HG03097 (cell line): ENCODE results near the gene CDK5R2.

Experiments used
- ATAC-seq: cut with Tn5 transposase; IDR thresholded peaks from one replicate; pipeline ENCODE4 v1.9.1; 2021; ENCODE audit not compliant: unreplicated experiment, low FRiP score

The CDK5R2 gene

DNA sequence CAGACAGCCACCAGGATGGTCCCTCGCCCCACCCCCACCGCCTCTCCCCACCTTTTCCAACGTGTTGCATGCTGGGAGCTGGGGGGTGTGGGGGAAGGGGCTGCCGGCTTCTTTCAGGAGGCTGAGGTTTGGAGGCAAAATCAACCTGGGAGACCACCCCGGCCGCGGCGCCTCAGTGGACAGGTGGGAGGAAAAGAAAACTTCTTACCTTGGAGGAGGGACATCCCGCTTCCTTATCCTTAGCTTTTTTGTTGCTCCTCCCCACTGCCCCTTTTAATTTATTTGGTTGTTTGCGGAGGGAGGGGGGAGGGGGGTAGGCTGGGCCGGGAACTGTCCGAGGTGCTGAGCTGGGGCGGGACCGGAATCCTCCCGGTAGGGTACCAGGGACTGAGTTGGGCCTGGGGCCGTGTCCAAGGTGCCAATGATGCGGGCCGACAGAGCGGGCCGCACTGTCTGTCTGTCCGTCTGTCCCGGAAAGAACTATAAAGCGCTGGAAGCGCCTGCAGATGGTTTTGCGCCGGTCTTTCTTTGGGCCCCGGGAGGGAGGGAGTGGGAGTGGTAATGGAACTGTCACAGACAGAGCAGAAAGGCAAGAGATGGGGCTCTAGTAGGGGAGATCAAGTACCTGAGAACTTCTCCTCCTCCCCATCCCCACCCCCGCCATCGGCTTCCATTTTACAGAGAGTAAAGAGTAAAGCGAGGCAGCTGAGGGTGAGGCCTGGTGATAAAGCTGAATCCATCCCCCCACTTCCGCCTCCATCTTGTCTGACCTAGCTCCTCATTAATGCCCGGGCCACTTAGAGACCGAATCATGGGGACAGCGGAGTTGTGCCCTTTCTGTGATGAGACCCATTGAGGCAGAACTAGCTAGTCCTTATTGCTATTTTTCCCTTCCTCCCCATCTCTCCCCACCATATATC is 2.4 kb downstream of the CDK5R2 start:
- ATAC-seq = no peak

DNA sequence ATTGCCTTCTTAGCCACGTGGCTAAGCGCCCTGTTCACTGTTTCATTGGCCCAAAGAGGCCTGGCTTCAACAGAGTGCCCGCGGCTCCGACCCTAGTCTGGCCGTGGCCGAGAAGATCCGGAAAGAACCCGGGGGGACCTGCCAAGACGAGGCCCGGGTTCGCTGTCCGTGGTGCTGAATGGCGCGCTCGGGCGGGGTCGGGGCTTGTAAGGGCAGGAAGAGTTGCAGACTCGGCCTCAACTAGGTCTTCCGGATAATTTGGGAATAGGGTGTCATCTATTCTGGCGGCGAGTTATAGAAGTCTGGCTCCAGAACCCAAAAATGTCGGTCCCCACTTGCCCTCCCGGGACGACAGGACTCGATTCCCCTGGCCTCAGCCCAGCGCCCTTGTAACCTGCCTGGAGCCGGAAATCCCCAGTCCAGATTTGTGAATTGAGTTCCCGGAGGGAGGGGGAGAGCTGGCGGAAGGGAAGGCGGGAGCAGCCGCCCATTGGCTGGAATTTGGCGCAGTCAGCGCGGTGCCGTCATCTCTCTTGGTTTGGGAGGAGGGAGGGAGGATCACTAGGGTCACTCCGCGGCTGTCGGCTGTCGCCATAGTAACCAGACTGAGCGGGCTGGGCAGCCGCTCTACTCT is 3.5 kb downstream of the CDK5R2 start:
- ATAC-seq = no peak

DNA sequence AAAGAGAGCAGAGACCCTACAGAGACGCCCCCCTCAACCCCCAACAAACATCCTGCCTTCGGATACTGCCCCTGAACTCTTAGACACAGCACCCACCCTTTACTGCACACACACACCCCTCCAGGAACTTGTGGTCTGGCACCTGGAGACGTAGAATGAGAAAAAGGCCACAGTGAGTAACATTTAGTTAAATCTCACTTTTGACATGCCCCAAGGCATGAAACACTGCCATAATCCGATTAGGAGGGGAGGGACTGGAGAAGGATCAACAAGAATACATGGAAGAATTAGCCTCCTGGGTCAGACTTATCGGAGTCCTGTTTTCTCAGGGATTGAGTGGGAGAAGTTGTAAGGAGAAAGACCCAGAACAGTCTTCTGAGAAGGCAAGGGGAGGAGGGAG is 4.1 kb downstream of the CDK5R2 start:
- ATAC-seq = no peak

DNA sequence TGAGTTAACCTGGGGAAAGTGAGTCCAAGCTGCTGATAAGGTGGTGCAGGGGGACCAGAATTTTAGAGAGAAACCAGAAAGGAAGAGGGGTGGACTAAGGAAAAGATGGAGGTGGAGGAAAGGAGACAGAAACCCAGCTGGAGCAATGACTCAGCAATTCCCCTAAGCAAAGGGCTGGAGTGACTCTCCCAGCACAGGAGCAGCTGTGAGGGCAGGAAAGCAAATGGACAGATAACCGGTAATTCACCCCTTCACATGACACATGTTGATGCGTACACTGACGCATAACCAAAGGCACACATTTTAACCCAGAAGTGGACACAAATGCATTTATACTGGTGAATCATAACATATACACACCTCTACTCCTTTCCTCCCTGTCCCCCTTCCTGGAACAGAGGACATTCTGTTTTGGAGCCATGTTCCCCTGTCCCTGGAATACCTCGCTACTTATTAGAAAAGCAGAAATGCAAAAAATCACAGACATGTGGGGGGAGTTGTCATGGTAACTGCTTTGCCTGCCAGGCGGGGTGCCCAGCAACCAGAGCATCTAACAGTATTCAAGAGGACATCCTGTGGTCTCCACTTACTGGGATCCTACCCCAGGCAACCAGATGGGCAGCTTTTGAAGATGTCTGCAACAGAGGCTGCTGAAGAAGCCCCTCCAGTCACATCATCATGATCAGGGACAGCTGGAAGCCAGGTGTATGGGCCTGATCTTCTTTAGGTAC is 4.7 kb downstream of the CDK5R2 start:
- no peak for ATAC-seq

DNA sequence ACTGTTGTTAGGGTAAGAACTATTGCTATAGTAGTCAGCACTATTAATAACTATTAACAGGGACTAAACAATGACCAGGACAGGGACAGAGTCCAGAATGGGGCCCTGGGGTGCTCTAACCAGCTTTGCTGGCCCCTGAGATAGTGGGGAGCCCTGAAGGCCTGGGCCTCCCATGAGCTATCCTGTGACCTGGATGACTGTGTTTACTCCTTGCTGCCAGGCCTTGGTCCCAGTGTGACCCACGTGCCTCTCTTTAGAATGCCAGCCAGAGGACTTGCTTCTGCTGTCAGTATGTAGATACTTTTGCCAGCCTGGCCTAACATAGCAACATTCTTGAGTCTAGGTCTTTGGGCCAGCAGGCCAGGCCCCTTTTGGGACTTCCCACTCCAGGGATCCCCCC is 11.4 kb downstream of the CDK5R2 start:
- ATAC-seq = no peak

DNA sequence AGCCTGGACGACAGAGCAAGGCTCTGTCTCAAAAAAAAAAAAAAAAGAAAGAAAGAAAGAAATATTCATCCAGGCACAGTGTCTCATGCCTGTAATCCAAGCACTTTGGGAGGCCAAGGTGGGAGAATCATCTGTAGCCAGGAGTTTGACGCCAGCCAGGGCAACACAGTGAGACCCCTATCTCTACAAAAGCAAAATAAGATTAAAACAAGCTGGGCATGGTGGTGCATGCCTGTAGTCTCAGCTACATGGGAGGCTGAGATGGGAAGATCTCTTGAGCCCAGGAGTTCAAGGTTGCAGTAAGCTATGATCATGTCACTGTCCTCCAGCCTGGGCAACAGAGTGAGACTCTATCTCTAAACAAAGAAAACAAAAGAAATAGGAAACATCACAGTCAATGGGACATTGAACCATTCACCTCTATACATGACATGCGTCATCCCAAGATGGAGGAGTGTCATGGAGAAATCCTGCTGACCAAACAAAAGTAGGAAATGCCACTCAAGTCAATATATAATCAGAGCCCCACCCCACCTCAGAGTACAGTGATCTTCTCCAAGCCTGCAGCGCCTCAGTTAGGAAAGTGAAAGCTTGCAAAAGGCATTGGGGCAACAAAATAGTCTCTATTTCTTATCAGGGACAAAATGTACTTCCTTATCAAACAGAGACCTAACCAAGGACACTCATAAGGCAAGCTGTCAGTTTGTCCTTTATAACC is 15.8 kb downstream of the CDK5R2 start:
- ATAC-seq = no peak

DNA sequence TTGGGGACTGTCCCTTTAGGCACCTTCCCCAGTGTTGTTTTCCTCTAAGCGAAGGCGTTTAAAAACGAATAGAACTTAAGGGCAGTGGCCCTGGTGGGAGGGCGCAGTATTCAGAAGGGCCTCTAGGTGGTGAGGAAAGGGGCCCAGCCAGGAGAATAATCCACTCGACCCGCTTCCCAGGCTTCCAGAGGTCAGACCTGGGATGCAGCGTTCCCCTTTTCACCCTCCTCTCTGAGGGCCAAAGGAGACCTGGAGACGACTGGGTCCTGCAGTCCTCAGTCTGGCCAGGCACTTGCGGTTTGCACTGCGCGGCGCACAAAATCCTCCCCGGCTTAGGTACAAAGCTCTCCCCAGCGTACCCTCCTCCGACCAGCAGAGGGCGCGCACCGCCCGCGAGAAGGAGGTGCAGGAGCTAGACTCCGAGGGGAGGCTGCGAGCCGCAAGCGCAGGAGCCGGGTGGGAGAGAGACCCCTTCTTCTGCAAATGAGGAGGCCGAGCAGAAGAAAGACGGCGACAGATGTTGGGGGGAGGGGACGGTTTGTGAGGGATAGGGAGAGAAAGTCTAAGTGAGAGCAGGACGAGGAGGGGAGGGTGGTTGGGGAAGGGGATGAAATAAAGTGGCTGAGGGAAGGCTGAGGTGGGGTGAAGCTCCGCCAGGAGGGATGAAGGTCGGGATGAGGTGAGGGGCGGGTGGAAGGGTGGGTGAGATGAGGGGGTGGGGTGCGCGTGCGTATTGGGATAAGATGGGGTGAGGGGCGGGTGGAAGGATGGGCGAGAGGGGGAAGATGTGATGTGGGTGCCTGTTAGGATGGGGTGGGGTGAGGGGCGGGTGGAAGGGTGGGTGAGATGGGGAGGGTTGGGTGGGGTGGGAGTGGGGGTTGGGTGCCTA is 20.6 kb downstream of the CDK5R2 start:
- peak; percentile 70 for ATAC-seq

DNA sequence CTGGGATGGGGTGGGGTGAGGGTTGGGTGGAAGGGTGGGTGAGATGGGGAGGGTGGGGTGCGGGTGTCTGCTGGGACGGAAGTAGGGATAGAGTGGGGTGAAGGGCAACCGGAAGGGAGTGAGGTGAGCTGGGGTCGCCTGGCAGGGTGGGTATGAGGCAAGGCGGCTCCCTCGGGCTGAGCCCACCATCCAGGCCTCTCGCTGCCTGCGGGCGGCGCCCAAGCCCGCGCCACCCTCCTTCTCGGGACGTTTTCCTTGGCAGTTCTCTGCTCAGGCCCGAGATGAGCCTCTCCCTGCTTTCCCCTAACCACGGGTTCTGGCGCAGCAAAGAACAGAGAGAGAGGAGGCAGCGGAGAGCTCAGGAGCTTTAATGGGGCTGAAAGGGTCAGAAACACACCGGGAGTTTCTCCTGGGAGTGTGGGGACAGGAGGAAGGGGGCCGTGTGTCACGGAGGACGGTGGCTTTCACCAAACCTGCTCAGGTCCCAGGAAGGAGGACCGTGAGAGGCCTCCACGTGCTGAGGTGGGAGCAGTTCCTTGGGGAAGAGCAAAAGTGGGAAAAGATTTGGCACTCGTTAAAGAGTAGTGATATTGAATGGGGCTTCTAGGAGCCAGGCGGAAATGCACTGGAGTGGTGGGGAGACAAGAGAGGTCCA is 21.4 kb downstream of the CDK5R2 start:
- no peak for ATAC-seq

DNA sequence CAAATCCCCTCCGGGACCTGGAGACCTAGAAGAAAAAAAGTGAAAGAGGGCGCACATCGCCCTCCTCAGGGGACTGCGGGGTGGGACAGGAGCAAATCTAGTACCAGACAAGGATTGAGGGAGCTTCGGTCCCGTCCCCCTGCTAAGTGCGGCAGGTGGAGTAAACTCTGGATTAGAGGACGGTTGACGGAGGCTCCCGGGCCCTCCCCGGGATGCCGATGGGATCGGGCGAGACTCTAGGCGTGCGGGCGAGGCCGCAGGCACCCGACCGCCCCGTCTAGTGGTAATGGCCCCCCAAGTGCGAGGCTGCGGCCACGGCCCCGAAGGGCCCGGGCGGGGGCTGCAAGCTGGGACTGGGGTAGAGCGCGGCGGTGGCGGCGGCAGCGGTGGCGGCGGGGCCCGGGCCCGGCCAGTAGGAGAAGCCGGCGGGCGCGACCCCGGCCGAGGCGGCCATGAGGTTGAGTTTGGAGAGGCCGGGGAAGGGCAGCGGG is 22.0 kb downstream of the CDK5R2 start:
- ATAC-seq = no peak

DNA sequence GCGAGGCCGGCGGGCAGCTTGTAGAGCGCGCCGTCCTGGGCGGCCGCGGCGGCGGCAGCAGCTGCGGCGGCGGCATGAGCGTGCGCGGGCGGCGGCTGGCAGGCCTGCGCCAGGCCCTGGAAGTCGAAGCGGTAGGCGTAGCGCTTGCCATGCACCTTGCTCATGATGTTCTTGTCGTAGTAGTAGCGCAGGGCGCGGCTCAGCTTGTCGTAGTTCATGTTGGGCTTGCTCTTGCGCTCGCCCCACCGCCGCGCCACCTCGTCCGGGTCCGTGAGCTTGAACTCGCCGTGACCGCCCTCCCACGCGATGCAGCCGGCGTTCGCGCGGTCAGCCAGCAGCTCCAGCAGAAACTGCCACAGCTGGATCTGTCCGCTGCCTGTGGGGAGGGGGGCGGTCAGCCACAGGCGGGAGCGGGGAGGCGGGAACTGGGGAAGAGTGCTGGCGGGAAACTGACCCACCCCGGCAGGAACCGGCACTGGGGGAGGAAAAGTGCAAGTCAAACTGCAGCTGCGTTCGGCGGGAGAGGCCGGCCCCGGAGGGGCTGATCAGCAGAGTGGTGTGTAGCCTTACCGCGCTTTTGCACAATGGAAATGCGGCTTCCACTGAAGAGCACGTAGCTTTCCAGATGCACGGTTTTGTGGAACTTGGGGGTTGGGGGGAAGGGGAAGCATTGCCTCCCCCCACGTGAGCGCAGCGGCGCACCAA is 22.6 kb downstream of the CDK5R2 start:
- no peak for ATAC-seq

DNA sequence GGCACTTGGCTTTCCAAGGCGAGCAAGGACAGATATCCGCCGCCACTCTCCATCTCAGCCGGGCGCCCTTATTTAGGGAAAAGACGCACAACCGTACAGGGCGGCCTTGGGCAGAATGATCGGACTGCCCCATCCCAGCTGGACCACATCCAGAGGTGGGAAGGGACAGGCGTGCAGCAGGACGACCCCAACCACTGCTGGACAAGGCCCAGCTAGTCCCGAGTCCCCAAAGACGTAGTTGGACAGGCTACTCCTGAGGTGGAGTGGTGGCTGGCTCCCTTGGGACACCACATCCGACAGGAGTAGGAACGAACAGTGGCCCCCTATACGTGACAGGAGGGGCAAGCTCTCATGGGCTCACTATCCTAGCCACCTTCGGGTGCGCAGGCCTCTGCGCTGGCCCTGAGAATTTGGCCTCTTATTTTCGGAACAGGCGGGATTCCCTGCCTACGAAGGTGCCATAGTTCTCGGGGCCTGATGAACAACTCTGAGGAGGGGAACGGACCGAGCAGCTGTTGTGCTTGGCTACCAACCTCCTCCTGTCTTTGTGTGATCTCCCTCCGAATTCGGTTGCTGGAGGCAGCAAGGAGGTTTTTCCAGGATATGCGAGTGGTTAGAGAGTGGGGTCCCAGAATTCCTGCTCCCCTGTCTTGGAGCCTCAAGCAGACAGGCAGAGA is 23.3 kb downstream of the CDK5R2 start:
- no peak for ATAC-seq

DNA sequence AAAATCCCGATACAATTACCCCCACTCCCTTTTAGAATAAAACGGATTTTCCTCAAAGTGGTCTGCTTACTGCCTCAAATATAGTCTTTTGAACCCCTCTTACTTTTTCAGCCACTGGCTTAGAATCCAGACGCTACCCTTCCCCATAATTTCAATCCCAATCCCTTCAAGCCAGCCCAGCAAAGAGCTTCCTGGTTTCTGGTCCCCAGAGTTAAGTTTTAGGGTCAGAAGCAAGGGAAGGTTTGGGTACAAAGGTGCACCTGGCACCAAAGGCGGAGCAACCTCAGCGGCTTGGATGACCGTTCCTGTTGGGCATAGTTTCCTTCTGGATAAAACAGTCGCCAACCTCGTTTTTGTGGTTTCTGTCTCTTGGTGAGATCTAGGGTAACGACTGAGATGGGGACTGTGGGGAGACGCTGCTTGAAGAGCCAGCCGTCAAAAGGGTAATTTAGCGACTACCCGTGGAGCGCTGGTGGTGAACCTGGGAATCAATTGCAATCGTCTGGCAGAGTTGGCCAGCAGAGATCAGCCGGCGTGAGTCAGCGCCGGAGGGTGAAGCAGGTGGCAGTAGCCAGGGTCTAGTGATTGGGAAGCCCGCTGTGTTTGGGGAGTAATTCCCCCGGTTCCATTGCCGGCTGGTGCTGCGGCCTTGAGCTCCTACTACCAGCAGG is 23.9 kb downstream of the CDK5R2 start:
- no peak for ATAC-seq

DNA sequence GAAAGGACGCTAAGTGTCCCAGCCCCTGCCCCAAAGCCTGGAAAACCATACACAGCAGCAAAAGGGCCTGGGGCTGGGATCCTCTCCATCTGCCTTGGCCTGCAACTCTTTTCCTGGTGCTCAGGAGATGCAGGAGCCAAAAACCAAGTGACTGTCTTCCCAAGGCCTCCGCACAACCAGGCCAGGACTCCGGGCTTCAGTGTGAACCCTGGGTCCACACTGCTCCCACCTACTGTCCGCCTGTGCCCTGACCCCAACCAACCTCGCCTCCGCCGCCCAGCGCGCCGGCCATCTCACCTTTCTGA is 24.4 kb downstream of the CDK5R2 start:
- no peak for ATAC-seq

DNA sequence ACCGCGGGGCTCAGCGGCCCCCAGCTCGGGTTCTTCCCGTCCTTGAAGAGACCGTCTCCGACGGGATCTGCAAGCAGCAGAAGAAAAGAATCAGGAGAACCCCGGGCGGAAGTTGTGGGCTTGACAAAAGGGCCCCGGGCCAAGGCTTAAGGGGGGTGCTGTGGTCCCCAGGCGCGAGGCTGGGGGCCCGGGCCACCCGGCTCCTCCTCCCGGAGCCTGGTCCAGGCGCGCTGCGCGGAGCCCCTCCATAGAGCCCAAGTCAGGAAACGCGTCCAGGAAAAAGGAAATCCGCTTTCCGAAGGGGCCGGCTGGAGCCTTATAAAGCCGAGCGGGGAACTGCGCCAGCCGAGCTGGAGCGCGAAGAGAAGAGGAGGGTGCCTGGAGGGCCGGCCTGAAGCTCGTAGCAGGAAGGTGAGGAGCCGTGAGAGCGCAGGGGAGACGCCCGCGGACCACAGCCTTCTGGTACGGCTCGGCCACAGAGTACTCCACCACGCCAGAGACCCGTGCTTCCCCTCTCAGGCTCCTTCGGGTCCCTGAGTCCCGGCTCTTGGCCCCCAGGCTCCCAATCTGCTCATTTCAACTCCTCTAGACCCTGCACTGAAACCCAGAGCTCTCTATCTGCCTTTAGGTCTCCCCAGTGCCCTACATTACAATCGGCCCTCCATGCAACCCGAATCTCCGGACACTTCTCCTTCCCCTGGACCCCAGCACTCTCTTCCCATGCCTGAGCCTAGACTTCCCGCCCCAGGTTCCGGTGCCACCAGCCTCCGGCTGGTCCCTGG is 25.0 kb downstream of the CDK5R2 start:
- no peak for ATAC-seq

DNA sequence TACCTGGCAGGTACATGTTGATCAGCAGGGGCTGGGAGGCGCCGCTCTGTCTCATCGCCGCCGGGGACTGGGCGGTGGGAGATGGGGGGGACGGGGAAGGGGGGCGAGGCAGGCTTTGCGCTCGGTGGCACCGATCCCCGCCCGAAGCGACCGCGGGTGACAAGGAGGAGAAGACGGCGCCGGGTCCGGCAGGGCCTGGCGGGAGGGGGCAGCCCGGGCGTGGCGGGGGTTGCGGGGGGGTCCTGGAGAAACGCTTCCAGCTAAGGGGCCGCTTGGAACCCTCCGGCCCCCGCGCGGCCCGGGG is 25.5 kb downstream of the CDK5R2 start, which contains the start of gene FEV:
Gene FEV, minus strand, starts transcription at position 164 of the 304 bp plus-strand sequence. Its CDS starts 109 bp downstream, at position 55.
- ATAC-seq = no peak

DNA sequence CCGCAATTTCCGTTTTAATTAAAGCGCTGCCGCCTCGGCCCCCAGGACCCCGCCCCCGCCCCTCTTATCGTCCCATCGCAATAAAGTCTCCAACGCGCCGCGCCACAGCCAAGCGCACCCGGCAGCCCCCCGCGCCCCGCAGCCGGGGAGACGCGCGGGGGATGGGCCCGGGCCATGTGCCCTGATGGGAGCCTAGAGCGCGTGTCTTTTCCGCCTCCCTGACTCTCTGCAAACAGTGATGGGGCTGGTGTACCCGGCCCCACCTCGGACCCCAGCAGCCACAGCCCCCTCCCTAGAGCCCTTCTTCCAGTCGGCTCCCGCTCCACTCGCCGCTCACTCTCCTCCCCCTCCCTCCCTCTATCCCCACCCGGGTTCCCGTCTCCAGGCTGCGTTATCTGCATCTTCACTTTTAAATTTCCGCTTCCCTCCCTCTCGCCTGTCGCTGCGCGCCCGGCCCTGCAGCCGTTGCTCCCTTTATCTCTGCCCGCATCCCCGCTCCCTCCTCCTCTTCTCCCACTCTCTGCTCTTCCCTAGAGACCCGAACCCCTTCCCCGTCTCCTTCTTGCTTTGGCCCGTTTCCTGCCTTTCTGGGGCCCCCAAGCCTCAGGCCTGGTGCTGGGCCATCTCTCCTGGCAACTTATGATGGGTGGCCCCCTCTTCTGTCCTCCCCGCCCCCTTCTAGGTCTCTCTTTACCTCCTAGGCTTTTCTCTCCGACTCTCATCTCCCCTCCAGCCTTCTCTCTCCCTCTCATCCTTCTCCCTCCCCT is 26.0 kb downstream of the CDK5R2 start:
- no peak for ATAC-seq
